ENCODE results near the gene AKAP13.

Gene AKAP13

GRCh38 chr15:85451099-85451700 is 70.8 kb downstream of the AKAP13 start:
- DNase-seq: no peak

- DNase-seq: no peak
Measured at GRCh38 chr15:85452436-85452835, 72.0 kb downstream of the AKAP13 start.

- peak; percentile 60 for DNase-seq
Measured at GRCh38 chr15:85453144-85453872, 72.9 kb downstream of the AKAP13 start.

GRCh38 chr15:85454403-85454802 is 74.0 kb downstream of the AKAP13 start:
- DNase-seq: no peak

- DNase-seq: no peak
Measured at GRCh38 chr15:85455891-85456290, 75.5 kb downstream of the AKAP13 start.

- DNase-seq: no peak
Measured at GRCh38 chr15:85456798-85457197, 76.4 kb downstream of the AKAP13 start.

GRCh38 chr15:85457392-85457968 is 77.1 kb downstream of the AKAP13 start:
- no peak for DNase-seq

GRCh38 chr15:85458764-85459163 is 78.4 kb downstream of the AKAP13 start:
- DNase-seq: no peak

GRCh38 chr15:85462029-85462428 is 81.6 kb downstream of the AKAP13 start:
- no peak for DNase-seq

- no peak for DNase-seq
Measured at GRCh38 chr15:85463276-85463892, 83.0 kb downstream of the AKAP13 start.

GRCh38 chr15:85463976-85464375 is 83.6 kb downstream of the AKAP13 start:
- no peak for DNase-seq

- DNase-seq: no peak
Measured at GRCh38 chr15:85464471-85464870, 84.1 kb downstream of the AKAP13 start.

GRCh38 chr15:85470563-85471271 is 90.3 kb downstream of the AKAP13 start:
- no peak for DNase-seq

- no peak for DNase-seq
Measured at GRCh38 chr15:85472349-85472748, 91.9 kb downstream of the AKAP13 start.

- no peak for DNase-seq
Measured at GRCh38 chr15:85473455-85473854, 93.1 kb downstream of the AKAP13 start.

GRCh38 chr15:85474700-85475316 is 94.4 kb downstream of the AKAP13 start:
- DNase-seq: no peak

- no peak for DNase-seq
Measured at GRCh38 chr15:85475317-85475701, 94.9 kb downstream of the AKAP13 start.

GRCh38 chr15:85475711-85476110 is 95.3 kb downstream of the AKAP13 start:
- no peak for DNase-seq

GRCh38 chr15:85477061-85477460 is 96.7 kb downstream of the AKAP13 start:
- no peak for DNase-seq

GRCh38 chr15:85477730-85478129 is 97.3 kb downstream of the AKAP13 start:
- DNase-seq: no peak

GRCh38 chr15:85479071-85479647 is 98.8 kb downstream of the AKAP13 start:
- no peak for DNase-seq

- no peak for DNase-seq
Measured at GRCh38 chr15:85480923-85481322, 100.5 kb downstream of the AKAP13 start.
